Ascending aorta (tissue), 2 donors: Measurements from ENCODE around the gene TMEM163. TPM values are rescaled to one million over a fixed set of nuclear protein-coding genes. Genes with fewer than 3 reads are reported as not detected.

Experiments
- DNase-seq, 2 donors: peaks; one replicate each; pipeline ENCODE4 v3.0.0-alpha.2; 2019; ENCODE audit warnings: low spot score in 2 of 2
- H3K27ac ChIP-seq, 2 donors: fragments of 200-600 bp; sonication (generic); one replicate each; pipeline ENCODE4 v1.5.1; 2016 to 2017; ENCODE audit warnings: mild to moderate bottlenecking in 1 of 2
- H3K27me3 ChIP-seq: fragments of 200-600 bp; sonication (generic); one replicate; pipeline ENCODE4 v1.5.1; 2017
- H3K36me3 ChIP-seq, 2 donors: fragments of 200-600 bp; sonication (generic); one replicate each; pipeline ENCODE4 v1.5.1; 2016
- H3K4me1 ChIP-seq, 2 donors: fragments of 200-600 bp; sonication (generic); one replicate each; pipeline ENCODE4 v1.5.1; 2016 to 2017; ENCODE audit warnings: mild to moderate bottlenecking in 1 of 2
- H3K4me3 ChIP-seq, 2 donors: fragments of 200-600 bp; sonication (generic); one replicate each; pipeline ENCODE4 v1.5.1; 2016 to 2017; ENCODE audit warnings: mild to moderate bottlenecking in 1 of 2
- H3K9me3 ChIP-seq, 2 donors: fragments of 200-600 bp; sonication (generic); one replicate each; pipeline ENCODE4 v1.5.1; 2016
- CTCF ChIP-seq, 3 experiments: fragments of 200-600 bp in 2 of 3; fragments of 450-650 bp in 1 of 3; sonication (generic) in 2 of 3; IDR thresholded peaks; one replicate each; pipeline ENCODE4 v1.5.1; 2016 to 2019; ENCODE audit warnings: antibody characterized with exemption in 3 of 3, mild to moderate bottlenecking in 1 of 3, moderate library complexity in 1 of 3
- intact Hi-C: fragments of 100-400 bp; cut with DNase I; formaldehyde crosslinking; loops from one replicate; pipeline ENCODE4 v1.15.1; 2023
- total RNA-seq: library from RNA; depleted of rRNA; stranded (reverse); fragments of >200 nt; gene quantifications from one replicate; pipeline ENCODE4 v1.1.0, GENCODE V29; 2016

The TMEM163 gene
- total RNA-seq, 1 donor from 2014 or later, result not detected

- H3K27me3 ChIP-seq, result no peaks in the 10 kb centered on the region
- no peak overlapping the region for H3K4me3 ChIP-seq
Observed at GRCh38 chr2:134675314-134675713, 43.5 kb downstream of the TMEM163 start.

GRCh38 chr2:134674687-134675086 lies 44.1 kb downstream of the TMEM163 start:
- DNase-seq, result no peak
- no peak for TF ChIP-seq CTCF (IDR thresholded peaks at IDR 0.05)
- no peak overlapping the region for H3K4me3 ChIP-seq
- H3K27me3 ChIP-seq, result no peaks in the 10 kb centered on the region
- H3K27ac ChIP-seq, result no peak overlapping the region
- H3K36me3 ChIP-seq, result no peaks in the 10 kb centered on the region
- intact Hi-C loops, result no loop called here
- no peaks in the 10 kb centered on the region for H3K4me1 ChIP-seq
- no peaks in the 10 kb centered on the region for H3K9me3 ChIP-seq

More at GRCh38 chr2:134675314-134675713, 43.5 kb downstream of the TMEM163 start:
- Histone ChIP-seq H3K27ac (no peak overlapping the region), H3K36me3 (no peaks in the 10 kb centered on the region), H3K9me3 (no peaks in the 10 kb centered on the region), H3K4me1 (no peaks in the 10 kb centered on the region)
- no peak for TF ChIP-seq CTCF (IDR thresholded peaks at IDR 0.05)
- no peak for DNase-seq
- intact Hi-C loops, result no loop called here

DNA sequence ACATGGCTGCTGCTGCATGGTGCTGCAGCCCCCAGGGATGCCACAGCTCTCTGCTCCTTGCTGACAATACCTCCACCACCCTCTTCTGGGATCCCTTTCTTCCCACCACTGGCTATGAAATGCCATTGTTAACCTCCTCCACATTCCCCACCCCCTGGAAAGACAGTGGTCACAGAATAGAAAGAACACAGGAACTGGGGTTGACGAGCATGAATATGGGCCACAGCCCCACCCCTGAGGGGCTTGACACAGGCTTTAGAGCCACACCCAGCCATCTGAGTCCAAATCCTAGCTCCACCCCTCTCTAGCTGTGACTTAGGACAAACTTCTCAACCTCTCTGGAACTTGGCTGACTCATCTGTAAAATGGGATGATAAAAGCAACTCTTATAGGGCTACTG lies 47.3 kb downstream of the TMEM163 start:
- no peak for DNase-seq
- no peak overlapping the region for H3K27ac ChIP-seq
- TF ChIP-seq CTCF (IDR thresholded peaks at IDR 0.05), result no peak
- intact Hi-C loops, result no loop called here
- no peak overlapping the region for H3K4me3 ChIP-seq
- H3K4me1 ChIP-seq, result no peaks in the 10 kb centered on the region
- H3K9me3 ChIP-seq, result no peaks in the 10 kb centered on the region
- H3K36me3 ChIP-seq, result no peaks in the 10 kb centered on the region
- no peaks in the 10 kb centered on the region for H3K27me3 ChIP-seq

DNA sequence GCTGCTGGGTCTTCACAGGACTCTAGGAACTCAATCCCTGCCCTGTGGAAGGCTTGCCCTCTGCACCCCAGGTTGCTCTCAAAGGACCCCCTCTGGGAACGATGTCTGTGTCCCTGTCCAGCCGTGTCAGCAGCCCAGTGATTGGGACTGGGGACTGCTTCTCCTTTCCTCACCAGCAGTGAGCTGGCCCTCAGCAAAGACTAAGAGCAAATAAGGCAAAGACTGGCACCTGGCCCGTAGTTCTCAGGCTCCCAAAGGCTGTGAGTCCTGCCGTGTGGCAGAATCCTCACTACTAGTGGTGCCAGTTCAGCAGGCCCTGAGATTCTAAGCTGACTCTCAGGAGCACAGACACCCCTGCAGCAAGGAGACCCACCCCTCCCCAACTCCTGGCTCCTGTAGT lies 47.8 kb downstream of the TMEM163 start:
- H3K36me3 ChIP-seq, result no peaks in the 10 kb centered on the region
- no peak for DNase-seq
- H3K27ac ChIP-seq, result no peak overlapping the region
- H3K4me3 ChIP-seq, result no peak overlapping the region
- no peaks in the 10 kb centered on the region for H3K27me3 ChIP-seq
- no peak for TF ChIP-seq CTCF (IDR thresholded peaks at IDR 0.05)
- no peaks in the 10 kb centered on the region for H3K9me3 ChIP-seq
- no peaks in the 10 kb centered on the region for H3K4me1 ChIP-seq
- intact Hi-C loops, result no loop called here

GRCh38 chr2:134669731-134670669 lies 48.8 kb downstream of the TMEM163 start:
- Histone ChIP-seq H3K9me3 (no peaks in the 10 kb centered on the region), H3K36me3 (no peaks in the 10 kb centered on the region), H3K27ac (no peak overlapping the region), H3K27me3 (no peaks in the 10 kb centered on the region), H3K4me3 (no peak overlapping the region), H3K4me1 (no peaks in the 10 kb centered on the region)
- no peak for DNase-seq
- intact Hi-C loops, result no loop called here
- no peak for TF ChIP-seq CTCF (IDR thresholded peaks at IDR 0.05)
